Fibroblast of peridontal ligament (primary cell): ENCODE data around the gene ASCC1.
"Not testable (repeated sequence)": the region's sequence is repeated elsewhere in the genome, so short reads cannot be mapped to it uniquely, and the experiment has no call there.

Source experiments
- DNase-seq: peaks from one replicate; pipeline ENCODE4 v3.0.0-alpha.2; 2010; ENCODE audit errors: extremely low read depth

Gene ASCC1

GRCh38 chr10:72215611-72216549, at the start of gene ASCC1, which contains the start of gene ANAPC16:
Gene ASCC1 (minus strand): TSS chr10:72216276. CDS start chr10:72213298, 2,978 bp downstream.
Gene ANAPC16 (plus strand): TSS chr10:72216012. CDS start chr10:72223915, 7,903 bp downstream.
- DNase-seq, result peak; percentile 91

GRCh38 chr10:72265508-72265907, 49.4 kb upstream of the ASCC1 start:
- no peak for DNase-seq

GRCh38 chr10:72264536-72264935, 48.5 kb upstream of the ASCC1 start:
- DNase-seq, result no peak

GRCh38 chr10:72263613-72264241, 47.7 kb upstream of the ASCC1 start:
- no peak for DNase-seq

GRCh38 chr10:72261784-72262404, 45.8 kb upstream of the ASCC1 start:
- DNase-seq, result no peak

- peak; percentile 55 for DNase-seq
Observed at GRCh38 chr10:72260976-72261783, 45.1 kb upstream of the ASCC1 start.

GRCh38 chr10:72260239-72260975, 44.3 kb upstream of the ASCC1 start:
- peak; percentile 80 for DNase-seq

GRCh38 chr10:72259491-72260238, 43.6 kb upstream of the ASCC1 start:
- DNase-seq, result peak; percentile 89

GRCh38 chr10:72258617-72259016, 42.5 kb upstream of the ASCC1 start:
- DNase-seq, result no peak

- peak; percentile 29 for DNase-seq
Observed at GRCh38 chr10:72257051-72257892, 41.2 kb upstream of the ASCC1 start.

GRCh38 chr10:72255977-72256729, 40.1 kb upstream of the ASCC1 start:
- no peak for DNase-seq

GRCh38 chr10:72254813-72255568, 38.9 kb upstream of the ASCC1 start:
- peak; percentile 74 for DNase-seq

- DNase-seq, result no peak
Observed at GRCh38 chr10:72253578-72253977, 37.5 kb upstream of the ASCC1 start.

GRCh38 chr10:72252972-72253371, 36.9 kb upstream of the ASCC1 start:
- DNase-seq, result peak; percentile 55

GRCh38 chr10:72251635-72252034, 35.6 kb upstream of the ASCC1 start:
- no peak for DNase-seq

- DNase-seq, result peak; percentile 81
Observed at GRCh38 chr10:72250666-72251065, 34.6 kb upstream of the ASCC1 start.

- DNase-seq, result not testable (repeated sequence)
Observed at GRCh38 chr10:72249176-72249862, 33.2 kb upstream of the ASCC1 start.
